Measurements from ENCODE around the gene PDCD4.

Gene PDCD4

DNA sequence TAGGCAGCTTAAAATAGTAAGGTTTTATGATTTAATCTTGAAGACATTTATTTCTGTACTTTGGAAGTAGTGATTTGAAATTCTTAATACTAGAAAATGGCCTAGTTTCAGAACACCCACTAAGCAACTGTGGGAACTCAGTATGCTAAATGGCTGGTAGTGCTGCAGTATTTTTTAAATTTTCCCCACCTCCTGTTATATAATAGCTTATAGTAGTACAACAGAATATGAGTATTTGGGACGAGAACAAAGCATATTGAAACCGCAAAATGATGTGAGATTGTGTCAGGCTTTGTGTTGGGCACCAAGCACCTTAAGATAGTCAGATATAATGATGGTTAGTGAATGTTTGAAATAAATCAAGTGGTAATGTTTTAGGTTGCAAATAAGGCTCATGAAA lies 55.7 kb downstream of the PDCD4 start:
- DNase-seq: no peak

- no peak for DNase-seq
Observed at GRCh38 chr10:110931769-110932381, 60.1 kb downstream of the PDCD4 start.

- no peak for DNase-seq
Observed at GRCh38 chr10:110932505-110933180, 60.9 kb downstream of the PDCD4 start.

- DNase-seq: no peak
Observed at GRCh38 chr10:110936757-110937156, 65.0 kb downstream of the PDCD4 start.

GRCh38 chr10:110939419-110939818 lies 67.7 kb downstream of the PDCD4 start:
- DNase-seq: no peak

GRCh38 chr10:110944792-110945396 lies 73.2 kb downstream of the PDCD4 start:
- no peak for DNase-seq

DNA sequence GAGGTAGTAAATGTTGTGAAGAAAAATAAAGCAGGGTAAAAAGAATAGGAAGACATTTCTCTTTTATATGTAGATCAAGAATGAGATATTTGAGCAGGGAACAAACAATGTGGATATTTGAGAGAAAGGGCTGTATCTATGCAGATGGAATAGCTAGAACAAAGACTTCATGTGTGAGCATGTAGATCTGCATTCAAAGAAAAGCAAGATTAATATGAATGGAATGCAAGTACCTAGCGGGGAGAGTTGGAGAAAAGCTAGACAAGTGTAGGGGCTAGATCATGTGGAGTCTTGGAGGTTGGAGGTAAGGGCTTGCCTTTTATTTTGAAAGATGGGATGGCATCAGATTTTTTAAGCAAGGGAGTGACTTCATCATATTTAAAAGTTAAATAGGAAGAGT lies 74.8 kb downstream of the PDCD4 start:
- DNase-seq: no peak

- peak; percentile 75 for DNase-seq
Observed at GRCh38 chr10:110947061-110947595, 75.4 kb downstream of the PDCD4 start.
